Stimulated activated CD4-positive, alpha-beta T cell treated with anti-CD3 and anti-CD28 coated beads, Interleukin-1b, Interleukin-23, amount 100 ng/mL, for 24 hours (primary cell): ENCODE measurements around the gene SMTNL2.
"Not testable (repeated sequence)": the region's sequence is repeated elsewhere in the genome, so short reads cannot be mapped to it uniquely, and the experiment has no call there.

ENCODE experiments used
- DNase-seq, 4 experiments: peaks; one replicate each; pipeline ENCODE4 v3.0.0-alpha.2; 2020; ENCODE audit warnings: low read depth in 4 of 4, low spot score in 1 of 4

Gene SMTNL2

DNA sequence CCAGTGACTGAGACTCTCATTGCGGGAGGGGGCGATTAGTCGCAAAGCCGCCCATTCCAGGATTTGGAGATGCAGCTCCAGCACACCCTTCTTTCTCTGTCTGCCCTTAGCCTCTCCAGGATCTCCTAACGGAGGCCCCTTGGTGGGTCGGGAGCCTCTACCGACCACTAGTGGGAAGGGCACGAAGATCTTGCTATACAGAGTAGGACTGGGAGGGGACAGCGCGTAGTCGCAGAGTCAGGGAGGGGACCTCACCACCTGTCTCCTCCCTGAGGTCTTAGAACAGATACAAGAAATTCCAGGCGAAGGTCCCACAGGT is 588 bp upstream of the SMTNL2 start:
- DNase-seq = no peak

DNA sequence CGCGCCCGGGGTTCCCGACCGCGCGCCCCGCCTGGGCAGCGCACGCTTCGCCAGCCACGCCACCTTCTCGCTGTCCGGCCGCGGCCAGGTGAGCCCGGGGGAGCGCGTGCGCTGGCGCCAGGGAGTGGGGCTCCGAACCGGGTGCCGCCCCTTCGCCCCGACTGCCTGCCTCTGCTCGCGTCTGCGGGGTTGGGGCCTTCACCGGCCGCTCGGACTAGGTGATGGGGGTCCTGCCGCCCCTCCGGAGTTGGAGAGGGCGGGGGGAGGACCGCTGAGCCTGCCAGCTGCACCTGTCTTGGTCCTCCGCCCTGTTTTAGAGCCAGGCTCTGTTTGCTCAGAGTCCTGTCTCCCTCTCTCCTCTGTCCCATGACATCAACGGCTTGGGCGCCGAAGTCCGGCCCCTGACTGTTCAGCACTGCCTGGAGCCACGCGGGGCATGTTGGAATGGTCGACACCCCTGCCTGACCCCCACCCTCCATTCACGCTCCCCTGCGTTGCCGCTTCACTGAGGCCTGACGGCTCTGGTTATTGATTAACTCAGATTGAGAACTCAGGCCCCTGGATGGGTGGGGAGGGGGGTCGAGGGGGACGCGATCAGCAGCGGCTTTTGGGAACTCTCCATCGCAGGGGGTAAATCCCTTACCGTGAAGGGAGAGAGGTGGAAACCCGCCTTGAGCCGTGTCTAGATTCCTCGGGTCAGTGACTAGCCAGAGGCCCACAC is 748 bp downstream of the SMTNL2 start:
- no peak for DNase-seq

DNA sequence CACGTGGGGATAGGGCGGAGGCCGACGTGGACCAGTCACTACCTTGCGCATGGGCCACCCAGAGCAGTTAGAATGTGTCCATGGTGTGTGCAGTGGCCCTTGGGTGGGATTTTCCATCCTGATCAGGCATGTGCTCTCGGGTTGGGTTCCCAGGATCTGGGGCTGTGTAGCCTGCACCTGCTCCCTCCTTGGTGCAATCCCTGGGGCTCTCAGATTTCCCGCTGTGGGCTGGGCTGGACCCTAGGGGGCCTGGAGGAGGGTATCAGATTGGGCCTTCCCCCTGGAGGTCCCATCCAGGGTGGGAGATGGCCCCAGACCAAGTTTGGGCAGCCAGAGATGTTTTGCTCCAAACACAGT is 1.3 kb downstream of the SMTNL2 start:
- no peak for DNase-seq

DNA sequence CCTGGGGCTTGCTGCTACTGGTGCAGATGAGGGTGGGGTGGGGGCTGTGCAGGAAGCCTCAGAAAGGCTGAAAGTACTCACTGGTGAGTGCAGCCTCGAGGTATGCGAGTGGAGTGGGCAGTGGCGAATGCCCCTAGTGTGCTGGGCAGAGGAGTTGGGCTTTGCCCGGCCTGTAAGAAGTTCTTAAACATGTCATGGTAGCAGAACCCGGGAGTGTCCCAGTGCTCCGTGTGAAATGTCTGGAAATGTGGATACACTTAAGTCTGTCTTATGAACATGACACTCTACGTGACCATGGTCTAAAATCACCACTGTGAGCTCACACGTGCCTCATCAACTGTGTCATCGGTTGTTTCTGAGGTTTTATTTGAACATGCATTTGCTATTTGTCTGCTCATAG is 1.7 kb downstream of the SMTNL2 start:
- no peak for DNase-seq

DNA sequence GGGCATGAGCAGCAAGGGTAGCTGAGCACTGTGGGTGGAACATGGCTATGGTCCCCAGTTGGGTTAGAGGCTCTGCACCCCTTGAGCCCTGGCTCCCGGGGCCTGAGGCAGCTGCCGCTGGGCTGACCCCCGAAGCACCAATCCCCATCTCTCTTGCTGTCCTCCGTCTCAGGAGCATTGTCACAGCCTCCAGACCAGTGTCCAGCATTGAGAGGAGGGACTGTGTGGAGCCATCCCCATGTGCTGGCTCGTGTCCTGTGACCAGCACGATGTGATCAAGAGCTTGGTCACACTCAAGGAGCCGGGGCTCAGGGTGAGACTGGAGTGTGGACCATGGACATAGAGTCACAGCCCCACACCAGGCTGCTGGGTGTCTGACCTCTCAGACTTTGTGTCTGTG is 2.9 kb downstream of the SMTNL2 start:
- no peak for DNase-seq

DNA sequence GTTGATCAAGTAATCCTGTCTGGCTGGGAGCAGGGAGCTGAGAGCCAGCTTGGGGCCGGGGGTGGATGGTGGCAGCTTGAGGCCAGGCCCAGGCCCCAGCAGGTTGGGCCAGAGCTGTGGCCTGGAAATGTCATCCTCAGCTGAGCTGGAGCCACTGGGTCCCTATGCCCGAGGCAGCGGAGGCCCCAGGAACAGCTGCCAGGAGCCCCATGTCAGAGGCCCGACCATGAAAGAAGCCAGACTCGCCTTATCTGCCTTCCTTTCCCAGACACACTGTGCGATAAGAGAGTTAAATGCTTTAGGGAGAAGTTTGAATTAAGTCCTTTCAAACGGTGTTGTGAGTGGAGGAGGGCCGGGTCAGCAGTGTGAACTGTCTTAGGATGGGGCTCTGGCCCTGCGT is 3.5 kb downstream of the SMTNL2 start:
- DNase-seq = no peak

DNA sequence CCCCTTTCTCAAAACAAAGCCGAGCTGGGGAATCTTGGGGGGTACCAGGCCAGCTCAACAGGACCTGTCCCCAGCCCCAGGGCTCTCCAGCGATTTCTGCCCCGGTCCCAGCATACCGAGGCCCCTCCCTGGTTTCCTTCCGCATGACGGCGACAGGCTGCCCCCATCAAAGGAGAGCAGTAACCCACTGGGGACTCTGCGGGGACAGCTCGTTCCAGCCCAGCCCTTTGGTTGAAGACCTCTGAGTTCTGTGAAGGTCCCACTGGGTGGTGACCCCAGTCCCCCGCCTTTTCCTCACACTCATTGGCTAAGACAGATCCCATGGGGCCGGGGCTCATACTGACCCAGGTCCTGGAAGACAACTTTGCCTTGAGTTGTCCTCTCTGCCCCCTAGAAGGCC is 4.1 kb downstream of the SMTNL2 start:
- DNase-seq = no peak

DNA sequence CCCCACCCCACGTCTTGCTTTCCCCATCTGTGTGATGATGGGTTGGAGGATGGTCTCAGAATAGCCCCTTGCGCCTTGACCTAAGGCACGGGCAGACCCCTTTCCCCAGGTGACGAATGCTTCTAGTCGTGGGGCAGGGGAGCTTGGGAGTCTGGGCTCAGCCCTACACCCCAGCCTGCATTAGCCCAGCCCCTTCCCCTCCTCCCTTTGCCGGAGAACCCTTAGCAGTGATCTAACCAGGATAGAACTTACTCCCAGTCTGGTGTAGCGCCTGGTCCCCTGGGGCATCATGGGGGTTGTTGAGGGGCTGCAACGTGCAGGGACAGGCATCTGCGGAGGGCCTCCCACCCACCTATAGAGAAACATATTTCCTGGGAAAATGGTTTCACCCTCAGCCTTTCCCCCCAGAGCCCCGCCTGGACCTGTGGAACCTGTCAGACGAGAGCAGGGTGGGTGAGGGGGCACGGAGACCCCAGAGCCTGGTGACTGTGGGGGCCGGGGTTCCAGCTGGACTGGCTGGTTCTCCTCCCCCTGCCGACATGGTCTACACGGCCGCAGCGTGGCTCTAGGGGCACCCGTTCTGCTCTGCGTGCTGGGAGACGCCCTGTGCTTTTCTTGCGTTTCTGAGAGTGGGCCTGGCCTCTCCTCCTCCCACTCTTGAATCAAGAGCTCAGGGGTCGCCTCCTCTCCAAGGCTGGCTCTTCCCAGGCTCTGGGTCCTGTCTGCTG is 4.7 kb downstream of the SMTNL2 start:
- no peak for DNase-seq

DNA sequence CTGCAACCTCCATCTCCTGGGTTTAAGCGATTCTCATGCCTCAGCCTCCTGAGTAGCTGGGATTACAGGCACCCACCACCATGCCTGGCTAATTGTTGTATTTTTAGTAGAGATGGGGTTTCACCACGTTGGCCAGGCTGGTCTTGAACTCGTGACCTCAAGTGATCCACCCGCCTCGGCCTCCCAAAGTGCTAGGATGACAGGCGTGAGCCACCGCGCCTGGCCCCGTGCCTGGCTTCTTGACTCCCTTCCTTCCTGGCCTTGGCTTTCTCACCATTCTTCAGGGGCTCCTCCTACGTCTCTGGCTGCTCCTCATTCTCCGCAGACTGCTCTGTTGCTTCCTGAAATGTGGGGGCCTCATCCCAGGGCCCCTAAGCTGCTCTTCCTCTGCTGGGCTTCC is 5.7 kb downstream of the SMTNL2 start:
- DNase-seq = not testable (repeated sequence)

DNA sequence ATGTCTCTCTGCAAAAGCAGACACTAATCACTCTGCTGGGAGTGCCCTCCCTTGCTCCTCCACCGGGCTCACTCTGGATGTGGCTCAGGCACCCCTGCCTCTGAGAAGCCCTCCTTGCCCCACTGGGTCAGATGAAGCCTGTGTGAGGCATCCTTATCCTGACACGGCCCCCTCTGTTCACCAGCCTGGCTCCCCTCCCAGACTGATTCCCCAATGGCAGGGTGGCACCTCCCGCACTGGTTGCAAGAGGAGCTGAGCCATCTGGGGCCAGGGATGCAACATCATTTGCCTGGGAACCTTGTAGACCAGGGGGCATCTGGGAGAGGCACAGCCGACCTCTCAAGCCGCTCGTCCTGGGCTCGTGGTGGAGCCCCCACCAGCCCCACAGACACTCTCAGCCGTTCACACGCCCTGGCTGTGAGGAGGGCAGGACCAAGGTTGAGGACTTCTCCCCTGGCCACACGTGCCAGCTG is 6.7 kb downstream of the SMTNL2 start:
- no peak for DNase-seq

DNA sequence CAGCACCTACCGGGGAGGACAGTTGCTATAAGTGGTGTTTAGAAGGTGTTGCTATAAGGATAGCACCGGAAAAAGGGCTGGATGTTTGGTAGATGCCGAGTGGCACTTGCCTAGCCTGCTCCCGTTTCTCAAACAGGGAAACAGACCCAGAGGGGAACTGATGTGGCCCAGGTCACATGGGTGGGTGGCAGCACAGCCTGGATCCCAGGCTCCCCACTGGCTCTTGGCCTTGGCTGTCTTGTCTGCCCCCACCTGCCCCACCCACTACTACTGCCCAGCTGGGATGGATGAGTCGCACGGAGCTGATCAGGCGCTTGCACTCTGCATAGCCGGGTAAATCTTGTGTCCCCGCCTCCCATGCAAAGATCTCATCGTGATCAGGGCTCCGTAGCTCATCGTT is 7.2 kb downstream of the SMTNL2 start:
- no peak for DNase-seq

DNA sequence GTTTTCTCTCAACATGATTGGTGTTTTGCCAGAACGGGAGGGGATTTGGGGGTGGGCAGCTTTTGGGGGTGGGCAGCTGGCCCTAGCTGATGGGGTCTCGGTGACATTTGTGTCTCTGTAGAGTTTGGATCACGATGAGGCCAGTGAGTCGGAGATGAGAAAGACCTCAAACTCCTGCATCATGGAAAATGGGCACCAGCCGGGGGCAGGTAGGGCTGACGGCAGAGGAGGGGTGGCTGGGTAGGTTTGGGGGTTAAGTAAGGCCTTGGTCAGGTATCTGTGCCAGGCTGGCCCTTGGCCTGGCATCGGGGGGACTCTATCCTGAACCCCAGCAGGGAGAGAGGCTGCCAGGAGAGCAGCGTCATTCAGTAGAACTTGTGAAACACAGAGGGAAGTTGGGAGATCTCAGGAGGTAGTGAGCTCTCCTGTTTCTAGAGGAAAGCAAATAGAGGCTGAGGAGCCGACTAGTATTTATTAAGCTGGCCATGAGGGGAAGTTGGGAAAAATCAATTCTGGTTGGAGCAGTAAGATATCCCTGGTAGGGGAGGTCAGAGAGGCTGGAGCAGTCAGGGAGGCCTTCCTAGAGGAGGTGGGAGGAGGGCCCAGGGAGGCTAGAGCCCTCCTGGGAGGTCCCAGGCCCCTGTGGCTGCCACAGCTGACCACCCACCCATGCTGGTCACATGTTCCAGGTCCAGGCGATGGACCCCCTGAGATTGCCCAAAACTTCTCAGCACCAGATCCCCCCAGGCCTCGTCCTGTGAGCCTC is 8.1 kb downstream of the SMTNL2 start:
- no peak for DNase-seq

DNA sequence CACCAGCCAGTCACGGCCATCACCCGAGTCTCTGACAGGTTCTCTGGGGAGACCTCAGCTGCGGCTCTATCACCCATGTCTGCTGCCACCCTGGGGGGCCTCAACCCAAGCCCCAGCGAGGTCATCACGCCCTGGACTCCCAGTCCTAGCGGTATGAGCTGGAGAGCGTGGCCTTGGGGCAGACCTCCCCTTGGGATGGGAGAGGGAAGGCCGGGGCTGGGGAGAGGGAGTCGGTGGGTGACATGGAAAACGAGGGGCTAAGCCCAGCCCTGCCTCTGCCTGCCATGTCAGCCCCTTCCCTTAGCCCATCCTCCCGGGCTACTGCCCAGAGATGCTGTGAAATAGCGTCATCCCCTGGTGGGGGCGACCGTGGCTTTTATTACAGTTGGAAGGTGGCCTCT is 8.7 kb downstream of the SMTNL2 start:
- DNase-seq = no peak

DNA sequence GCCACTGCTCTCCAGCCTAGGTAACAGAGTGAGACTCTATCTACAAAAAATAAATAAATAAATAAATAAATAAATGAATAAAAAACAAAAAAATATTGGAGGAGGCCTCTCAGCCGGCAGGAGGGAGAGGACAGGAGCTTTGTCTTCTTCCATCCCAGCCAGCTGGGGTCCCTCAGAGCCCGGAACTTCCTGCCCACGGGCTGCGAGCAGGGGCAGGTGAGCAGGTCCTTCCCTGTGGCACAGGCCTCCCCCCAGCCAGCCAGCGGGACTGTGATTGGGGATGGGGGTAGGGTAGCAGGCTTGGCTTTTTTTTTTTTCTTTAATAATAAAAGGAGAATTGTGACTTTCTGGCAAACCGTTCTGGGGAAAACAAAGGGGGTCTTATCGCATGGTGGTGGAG is 10.1 kb downstream of the SMTNL2 start:
- DNase-seq = no peak

DNA sequence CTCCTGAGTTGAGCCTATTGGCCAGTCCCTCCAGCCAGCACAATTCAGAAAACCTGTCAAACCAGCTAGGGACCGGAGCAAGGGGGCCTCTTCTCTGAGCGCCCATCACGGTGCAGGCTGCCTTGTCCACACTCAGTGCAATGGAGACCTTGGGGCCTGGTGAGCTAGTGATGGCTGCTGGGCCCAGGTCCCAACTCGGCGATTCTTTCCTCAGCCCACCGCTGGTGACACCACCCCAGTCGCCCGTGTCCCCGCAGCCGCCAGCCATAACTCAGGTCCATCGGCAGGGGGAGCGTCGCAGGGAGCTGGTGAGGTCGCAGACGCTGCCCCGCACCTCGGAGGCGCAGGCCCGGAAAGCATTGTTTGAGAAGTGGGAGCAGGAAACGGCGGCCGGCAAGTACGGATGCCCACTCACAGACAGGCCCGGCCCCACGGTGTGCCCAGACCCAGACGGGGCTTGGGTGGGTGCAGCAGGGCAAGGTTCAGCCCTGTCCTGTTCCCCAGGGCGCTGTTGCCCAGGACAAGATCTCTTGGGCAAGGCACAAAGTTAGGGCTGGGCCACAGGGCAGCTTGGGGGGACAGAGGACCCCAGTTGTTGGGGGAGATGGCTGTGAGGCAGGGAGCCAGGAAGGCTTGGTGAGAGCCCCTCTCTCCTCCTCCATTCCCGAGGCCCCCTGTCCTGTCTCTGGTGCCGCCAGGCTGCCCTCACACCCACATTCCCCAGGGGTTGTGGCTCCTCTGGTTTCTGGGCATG is 10.8 kb downstream of the SMTNL2 start:
- peak in 2 of 4 experiments; percentile 23 to 32 for DNase-seq

DNA sequence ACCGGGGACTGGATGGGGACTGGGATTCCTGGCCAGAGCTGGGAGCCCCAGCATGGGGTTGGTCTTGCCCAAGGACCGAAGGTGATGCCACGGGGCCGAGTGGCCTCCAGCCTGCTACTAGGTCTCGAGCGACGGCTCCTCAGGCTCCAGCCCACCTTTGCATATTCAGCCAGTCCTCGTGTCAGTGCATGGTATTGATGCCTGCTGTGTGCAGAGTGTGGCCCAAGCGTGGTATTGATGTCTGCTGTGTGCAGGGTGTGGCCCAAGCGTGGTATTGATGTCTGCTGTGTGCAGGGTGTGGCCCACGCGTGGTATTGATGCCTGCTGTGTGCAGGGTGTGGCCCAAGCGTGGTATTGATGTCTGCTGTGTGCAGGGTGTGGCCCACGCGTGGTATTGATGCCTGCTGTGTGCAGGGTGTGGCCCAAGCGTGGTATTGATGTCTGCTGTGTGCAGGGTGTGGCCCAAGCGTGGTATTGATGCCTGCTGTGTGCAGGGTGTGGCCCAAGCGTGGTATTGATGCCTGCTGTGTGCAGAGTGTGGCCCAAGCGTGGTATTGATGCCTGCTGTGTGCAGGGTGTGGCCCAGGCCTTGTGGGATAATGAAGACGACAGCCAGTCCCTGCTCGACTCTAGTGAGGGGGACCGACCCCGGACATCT is 11.5 kb downstream of the SMTNL2 start:
- not testable (repeated sequence) for DNase-seq

DNA sequence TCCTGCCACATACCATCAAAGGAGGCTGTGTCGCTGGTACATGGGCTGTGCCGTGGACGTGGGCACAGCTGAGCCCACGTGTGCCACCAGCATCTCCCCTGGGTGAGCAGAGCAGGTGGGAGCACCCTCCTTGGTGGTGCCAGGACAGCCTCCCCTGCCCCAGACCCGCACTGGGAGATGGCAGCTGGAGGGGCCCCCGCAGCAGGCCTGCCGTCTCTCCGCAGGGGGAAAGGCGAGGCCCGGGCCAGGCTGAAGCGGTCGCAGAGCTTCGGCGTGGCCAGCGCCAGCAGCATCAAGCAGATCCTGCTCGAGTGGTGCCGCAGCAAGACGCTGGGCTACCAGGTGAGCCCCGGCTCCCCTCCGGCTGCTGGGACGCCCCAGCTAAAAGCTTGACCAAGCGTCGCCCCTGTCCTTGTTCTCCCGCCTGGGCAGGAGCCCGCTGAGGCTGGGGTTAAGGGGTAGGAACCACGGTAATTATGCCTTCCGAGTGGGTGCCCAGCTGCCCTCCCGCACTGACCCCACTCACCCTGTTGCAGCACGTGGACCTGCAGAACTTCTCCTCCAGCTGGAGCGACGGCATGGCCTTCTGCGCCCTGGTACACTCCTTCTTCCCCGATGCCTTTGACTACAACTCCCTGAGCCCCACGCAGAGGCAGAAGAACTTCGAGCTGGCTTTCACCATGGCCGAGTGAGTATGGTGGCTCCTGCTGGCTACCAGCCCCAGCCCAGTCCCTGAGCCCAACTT is 12.5 kb downstream of the SMTNL2 start:
- no peak for DNase-seq

DNA sequence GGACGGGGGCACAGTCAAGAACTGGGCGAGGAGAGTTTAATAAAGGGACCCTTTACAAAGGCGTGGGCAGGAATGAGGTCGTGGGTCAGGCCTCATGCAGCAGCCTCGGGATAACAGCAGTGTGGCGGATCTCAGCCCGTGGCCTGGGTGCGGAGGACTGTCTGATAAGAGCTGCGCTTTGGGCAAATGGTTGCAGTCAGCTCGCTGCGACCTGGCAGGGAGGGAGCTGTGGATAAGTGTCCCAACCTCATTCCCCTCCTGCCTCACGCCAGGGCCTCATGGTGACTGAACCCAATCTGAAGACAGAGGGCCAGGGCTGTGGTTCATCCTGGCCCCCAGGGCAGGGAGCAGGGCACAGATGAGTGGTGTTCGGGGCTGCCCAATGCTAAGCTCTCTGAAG is 13.6 kb downstream of the SMTNL2 start:
- no peak for DNase-seq

DNA sequence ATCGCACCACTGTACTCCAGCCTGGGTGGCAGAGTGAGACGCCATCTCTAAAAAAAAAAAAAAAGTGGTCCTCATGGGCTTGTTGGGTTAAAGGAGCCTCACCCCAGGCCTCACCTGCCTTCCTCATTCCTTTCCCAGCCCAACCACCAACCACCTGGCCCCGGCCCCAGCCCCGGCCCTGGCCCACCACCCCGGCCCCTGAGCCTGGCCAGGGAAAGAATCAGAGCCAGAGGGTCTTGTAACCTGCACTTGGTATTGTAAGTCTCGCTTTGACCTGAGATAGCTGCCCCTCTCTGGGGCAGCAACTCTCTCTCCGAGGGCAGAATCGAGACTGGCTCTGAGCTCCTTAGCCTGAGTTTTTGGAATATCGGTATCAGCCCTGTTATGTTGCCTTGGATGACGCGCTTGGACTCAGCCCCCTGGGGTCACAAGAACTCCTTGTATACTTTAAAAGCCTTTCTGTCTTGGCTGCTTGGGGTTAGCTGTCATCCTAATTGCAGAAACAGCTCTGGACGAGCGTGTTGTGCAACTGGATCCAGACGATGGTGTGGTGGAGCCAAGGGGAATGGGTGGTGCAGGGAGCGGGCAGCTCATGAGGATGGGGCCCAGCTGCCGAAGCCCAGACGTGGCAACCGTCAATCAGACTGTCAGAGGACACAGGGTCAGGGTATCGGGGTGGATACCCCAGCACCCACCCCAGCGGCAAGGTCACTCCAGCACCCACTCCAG is 14.6 kb downstream of the SMTNL2 start:
- no peak for DNase-seq
